Coronary artery (tissue), 2 donors: ENCODE measurements around the gene BCL2L14.

Experiments
- DNase-seq: peaks from one replicate; pipeline ENCODE4 v3.0.0-alpha.2; 2017; ENCODE audit warnings: low spot score
- H3K27ac ChIP-seq, 2 donors: fragments of 200-600 bp; sonication (generic); one replicate each; pipeline ENCODE4 v1.5.1; 2016 to 2019
- H3K4me3 ChIP-seq: fragments of 200-600 bp; sonication (generic); 2 replicates; pipeline ENCODE4 v1.5.1; 2016; ENCODE audit warnings: mild to moderate bottlenecking, moderate library complexity
- CTCF ChIP-seq: fragments of 200-600 bp; sonication (generic); IDR thresholded peaks from one replicate; pipeline ENCODE4 v1.5.1; 2019; ENCODE audit warnings: antibody characterized with exemption

BCL2L14 gene

GRCh38 chr12:12051668-12052067 lies 19.1 kb upstream of the BCL2L14 start:
- TF ChIP-seq CTCF, result no peak
- no peak overlapping the region for H3K4me3 ChIP-seq
- H3K27ac ChIP-seq, result no peak overlapping the region
- no peak for DNase-seq

DNA sequence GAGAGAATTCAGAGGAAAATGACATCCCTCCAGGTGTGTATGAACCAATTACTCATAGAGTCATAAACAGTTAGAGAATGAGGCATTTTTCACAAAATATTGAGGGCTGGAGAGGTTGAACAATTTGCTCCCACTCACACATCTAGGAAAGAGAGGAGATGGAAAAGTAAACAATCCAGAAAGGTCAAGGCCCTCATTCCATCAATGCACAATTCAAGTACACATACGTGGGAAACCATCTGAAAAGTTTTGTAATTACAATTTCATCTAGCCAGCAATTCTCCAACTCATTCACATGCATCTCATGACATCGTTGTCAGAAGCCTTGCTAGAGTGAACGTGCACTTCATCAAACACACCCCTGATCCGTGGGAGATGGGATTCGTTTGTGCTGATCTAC lies 15.7 kb upstream of the BCL2L14 start:
- no peak overlapping the region for H3K4me3 ChIP-seq
- no peak overlapping the region for H3K27ac ChIP-seq
- DNase-seq, result no peak
- no peak for TF ChIP-seq CTCF

GRCh38 chr12:12056951-12057350 lies 13.8 kb upstream of the BCL2L14 start:
- DNase-seq, result no peak
- TF ChIP-seq CTCF, result no peak

DNA sequence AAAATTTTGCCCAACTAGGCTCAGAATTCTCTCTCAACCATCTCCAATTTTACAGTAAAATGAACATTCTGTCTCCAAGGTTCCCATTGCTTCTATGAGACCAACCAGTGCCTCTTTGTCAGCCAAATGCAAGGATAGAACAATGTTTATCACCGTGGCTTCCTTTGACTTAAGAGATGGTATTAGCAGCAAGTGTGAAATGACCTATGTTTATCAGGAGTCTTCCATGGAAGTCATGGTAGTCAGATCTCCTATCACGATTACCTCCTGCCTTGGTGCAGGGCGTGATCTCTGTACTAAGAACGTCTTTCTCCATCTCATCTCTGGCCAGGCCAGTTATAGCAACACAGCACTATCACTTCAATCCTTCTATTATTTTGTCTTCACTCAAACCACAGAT lies 6.1 kb upstream of the BCL2L14 start:
- DNase-seq, result no peak
- no peak for TF ChIP-seq CTCF

More at GRCh38 chr12:12056951-12057350, 13.8 kb upstream of the BCL2L14 start:
- H3K27ac ChIP-seq, result no peak overlapping the region
- H3K4me3 ChIP-seq, result no peak overlapping the region

DNA sequence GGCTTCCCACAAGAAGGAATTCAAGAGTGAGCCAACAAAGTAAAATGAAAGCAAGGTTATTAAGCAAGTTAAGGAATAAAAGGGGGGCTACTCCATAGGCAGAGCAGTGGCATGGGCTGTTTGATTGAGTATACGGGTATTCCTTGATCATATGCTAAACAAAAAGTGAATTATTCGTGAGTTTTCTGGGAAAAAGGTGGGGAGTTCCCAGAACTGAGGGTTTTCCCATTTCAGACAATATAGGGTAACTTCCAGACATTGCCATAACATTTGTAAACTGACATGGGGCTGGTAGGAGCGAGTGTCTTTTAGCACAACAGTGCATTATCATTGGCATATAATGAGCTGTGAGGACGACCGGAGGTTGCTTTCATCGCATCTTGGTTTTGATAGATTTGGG lies 2.0 kb upstream of the BCL2L14 start:
- Histone ChIP-seq H3K27ac (no peak overlapping the region), H3K4me3 (no peak overlapping the region)
- DNase-seq, result no peak
- no peak for TF ChIP-seq CTCF

More for the DNA sequence above, 6.1 kb upstream of the BCL2L14 start:
- Histone ChIP-seq H3K27ac (no peak overlapping the region), H3K4me3 (no peak overlapping the region)

DNA sequence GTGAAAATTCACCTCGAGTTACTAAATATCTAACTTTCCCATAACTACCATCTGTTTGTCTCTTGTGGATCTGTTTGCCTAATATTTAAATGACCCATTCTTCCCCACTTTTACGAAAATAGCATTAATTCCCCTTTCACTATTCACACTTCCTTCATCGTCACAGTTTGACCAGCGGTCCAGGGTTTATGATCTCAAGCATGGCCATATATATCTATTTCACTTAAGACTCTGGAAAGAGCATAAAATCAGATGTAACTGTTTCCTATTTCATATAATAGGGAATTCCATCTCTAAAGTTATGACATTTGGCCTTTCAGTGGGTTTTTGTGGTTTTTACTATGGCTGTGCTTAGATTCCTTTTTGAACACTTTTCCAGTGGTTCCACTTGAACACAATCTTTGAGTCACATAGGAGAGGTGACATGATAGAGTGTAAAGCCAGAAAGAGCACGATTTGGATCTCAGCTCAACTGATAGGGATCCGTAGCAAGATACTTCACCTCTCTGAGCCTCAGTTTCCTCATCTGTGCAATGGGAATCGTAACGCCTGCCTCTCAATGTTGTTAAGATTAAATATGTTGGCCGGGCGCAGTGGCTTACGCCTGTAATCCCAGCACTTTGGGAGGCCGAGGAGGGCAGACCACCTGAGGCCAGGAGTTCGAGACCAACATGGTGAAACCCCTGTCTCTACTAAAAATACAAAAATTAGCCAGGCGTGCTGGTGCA lies 754 bp upstream of the BCL2L14 start:
- TF ChIP-seq CTCF, result no peak
- Histone ChIP-seq H3K4me3 (no peak overlapping the region), H3K27ac (no peak overlapping the region)
- no peak for DNase-seq

DNA sequence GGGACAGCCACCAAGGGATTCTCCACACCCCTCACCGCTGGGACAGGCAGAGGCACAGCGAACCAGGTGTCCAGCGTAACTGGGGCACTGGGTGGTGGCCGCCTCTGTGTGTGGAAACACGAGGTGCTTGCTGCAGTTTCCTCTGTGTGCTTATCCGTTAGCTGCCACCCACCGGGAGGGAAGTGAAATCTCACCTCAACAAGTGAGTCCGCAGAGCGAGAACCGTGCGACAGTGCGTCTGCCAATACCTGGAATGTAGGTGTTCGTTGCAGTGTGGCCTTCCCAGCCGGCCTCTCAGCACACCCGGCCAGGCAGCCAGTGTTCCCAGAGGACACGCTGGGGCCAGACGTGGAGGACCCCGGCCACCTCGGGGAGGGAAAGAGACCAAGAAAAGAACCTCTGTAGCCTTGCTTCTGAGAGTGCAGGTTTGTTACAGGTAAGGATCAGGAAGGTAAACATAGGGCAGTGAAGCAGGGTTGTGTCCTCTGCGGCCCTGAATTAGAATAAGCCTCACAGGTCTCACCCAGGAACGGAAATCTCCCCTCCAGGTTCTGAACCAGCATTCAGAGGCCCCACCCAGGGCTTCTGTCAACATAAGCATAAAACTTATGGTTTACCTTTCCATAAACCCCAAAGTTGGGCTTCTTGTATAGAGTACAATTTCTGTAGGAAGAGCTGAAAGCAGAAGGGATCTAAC lies 1.5 kb downstream of the BCL2L14 start:
- TF ChIP-seq CTCF, result no peak
- Histone ChIP-seq H3K4me3 (no peak overlapping the region), H3K27ac (no peak overlapping the region)
- DNase-seq, result no peak
